Gastrocnemius medialis (tissue), 4 donors: ENCODE measurements around the gene CIB4.

Source experiments
- POLR2A ChIP-seq, 2 donors: fragments of 450-650 bp; IDR thresholded peaks; one replicate each; pipeline ENCODE4 v1.6.1; 2017; ENCODE audit warnings: antibody characterized with exemption in 2 of 2, mild to moderate bottlenecking in 2 of 2, moderate library complexity in 2 of 2
- TF ChIP-seq, protein P1 (sequence below), 5 experiments: fragments of 450-650 bp in 3 of 5; fragments of 200-600 bp in 2 of 5; sonication (generic) in 2 of 5; IDR thresholded peaks in 4 of 5; conservative IDR thresholded peaks in 1 of 5; 1 replicate in 4 of 5; 2 replicates in 1 of 5; pipeline ENCODE4 v1.5.1; 2016 to 2019; ENCODE audit warnings: antibody characterized with exemption in 5 of 5, mild to moderate bottlenecking in 3 of 5, moderate library complexity in 3 of 5

DNA sequence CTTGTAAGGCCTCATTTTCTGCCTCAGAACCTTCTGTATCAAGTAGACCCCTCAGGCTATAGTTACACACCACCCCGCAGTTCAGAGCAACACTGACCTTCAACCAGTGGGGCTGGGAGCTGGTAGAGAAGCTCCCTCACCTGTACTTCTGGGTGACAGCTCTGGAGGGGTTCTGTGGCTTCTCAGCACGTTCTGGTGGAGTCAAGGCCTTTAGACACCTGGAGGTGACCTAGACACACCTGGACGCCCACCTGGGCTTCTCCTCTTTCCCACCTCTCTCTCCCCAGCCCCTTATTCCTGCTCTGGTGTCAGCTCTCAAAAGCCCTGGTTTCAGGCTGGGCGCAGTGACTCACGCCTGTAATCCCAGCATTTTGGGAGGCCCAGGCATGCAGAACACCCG is 7.3 kb upstream of the CIB4 start:
- TF ChIP-seq POLR2A (IDR thresholded peaks at IDR 0.05), result no peak
- TF ChIP-seq, protein P1, sequence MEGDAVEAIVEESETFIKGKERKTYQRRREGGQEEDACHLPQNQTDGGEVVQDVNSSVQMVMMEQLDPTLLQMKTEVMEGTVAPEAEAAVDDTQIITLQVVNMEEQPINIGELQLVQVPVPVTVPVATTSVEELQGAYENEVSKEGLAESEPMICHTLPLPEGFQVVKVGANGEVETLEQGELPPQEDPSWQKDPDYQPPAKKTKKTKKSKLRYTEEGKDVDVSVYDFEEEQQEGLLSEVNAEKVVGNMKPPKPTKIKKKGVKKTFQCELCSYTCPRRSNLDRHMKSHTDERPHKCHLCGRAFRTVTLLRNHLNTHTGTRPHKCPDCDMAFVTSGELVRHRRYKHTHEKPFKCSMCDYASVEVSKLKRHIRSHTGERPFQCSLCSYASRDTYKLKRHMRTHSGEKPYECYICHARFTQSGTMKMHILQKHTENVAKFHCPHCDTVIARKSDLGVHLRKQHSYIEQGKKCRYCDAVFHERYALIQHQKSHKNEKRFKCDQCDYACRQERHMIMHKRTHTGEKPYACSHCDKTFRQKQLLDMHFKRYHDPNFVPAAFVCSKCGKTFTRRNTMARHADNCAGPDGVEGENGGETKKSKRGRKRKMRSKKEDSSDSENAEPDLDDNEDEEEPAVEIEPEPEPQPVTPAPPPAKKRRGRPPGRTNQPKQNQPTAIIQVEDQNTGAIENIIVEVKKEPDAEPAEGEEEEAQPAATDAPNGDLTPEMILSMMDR (IDR thresholded peaks at IDR 0.05 in 4 of 5, conservative IDR thresholded peaks at IDR 0.05 in 1 of 5), result no peak
